ENCODE data around the gene VTN. TPM values are rescaled to one million over a fixed set of nuclear protein-coding genes. Genes with fewer than 3 reads are reported as not detected.
A peak's percentile ranks its signal among the peaks of the same experiment; 100 is the strongest.

The VTN gene
- total RNA-seq, 1 experiment from 2014 or later = 3.3 TPM

DNA sequence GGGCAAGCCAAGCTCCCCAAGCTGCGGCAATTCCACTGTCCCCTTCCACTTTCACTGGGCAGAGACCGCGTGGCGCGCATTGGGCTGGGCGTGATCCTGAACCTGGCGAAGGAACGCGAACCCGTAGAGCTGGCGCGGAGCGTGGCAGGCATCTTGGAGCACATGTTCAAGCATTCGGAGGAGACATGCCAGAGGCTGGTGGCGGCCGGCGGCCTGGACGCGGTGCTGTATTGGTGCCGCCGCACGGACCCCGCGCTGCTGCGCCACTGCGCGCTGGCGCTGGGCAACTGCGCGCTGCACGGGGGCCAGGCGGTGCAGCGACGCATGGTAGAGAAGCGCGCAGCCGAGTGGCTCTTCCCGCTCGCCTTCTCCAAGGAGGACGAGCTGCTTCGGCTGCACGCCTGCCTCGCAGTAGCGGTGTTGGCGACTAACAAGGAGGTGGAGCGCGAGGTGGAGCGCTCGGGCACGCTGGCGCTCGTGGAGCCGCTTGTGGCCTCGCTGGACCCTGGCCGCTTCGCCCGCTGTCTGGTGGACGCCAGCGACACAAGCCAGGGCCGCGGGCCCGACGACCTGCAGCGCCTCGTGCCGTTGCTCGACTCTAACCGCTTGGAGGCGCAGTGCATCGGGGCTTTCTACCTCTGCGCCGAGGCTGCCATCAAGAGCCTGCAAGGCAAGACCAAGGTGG is 11.2 kb upstream of the VTN start:
- peaks cover 28% of the 10 kb centered on the region for H3K36me3 ChIP-seq
- no peaks in the 10 kb centered on the region for H3K27me3 ChIP-seq
- no peak overlapping the region for H3K4me3 ChIP-seq
- no peaks in the 10 kb centered on the region for H3K9me3 ChIP-seq
- no peak for DNase-seq

DNA sequence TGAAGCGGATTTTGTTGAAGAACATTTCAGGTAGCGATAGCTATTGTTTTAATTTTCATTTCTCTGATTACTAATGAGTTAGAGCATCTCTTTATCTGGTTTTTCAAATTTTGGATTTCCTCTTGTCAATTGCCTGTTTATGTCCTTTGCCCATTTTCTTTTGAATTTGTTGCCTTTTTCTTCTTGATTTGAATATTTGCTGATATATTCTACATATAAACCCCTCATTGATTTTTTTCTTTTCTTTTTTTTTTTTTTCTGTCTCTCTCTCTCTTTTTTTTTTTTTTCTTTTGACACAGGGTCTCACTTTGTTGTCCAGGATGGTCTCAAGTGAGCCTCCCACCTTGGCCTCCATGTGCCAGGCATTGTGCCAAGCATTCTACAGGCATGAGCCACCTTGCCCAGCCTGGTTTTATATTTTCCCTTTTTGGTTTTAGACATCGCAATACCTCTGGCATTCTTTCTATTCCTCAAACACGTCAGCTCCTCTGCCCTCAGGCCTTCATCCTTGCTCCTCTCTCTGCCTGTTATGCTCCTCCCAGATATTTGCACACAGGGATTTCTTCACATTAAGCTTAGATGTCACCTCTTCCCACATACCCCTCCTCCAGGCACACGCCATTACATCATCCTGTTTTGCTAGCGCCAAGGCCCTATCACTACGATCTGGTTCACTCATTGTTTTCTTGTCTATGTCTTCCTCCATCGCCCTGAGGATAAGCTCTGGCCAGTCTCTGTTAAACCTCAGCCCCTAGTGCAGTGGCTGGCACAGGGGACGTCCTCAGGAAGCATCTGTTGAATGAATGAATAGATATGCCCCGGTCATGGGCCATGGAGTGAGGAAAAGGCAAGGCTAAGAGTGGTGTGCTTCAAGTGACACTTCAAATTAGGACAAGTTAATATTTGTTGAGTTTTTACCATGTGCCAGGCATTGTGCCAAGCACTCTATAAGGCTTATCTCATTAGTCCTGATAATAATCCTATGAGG is 10.0 kb upstream of the VTN start:
- H3K27me3 ChIP-seq = no peaks in the 10 kb centered on the region
- peaks cover 30% of the 10 kb centered on the region for H3K36me3 ChIP-seq
- H3K4me3 ChIP-seq = no peak overlapping the region
- no peak for DNase-seq
- no peaks in the 10 kb centered on the region for H3K9me3 ChIP-seq

DNA sequence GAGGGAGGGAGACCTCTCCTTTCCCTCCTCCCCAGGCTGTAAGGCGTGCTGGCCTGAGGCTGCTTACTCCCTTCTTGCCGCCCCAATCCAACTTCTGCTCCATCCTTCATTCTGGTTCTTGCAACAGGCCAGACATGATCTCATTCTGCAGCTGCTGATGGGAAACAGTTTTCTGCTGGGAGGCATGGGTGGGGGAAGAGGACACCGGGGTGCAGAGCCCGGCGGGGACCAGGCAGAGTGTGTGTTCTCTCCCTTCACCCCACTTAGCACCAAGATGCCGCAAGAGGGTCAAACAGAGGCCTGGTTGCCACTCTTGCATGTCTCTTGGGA is 2.8 kb upstream of the VTN start:
- Histone ChIP-seq H3K9me3 (no peaks in the 10 kb centered on the region), H3K27me3 (no peaks in the 10 kb centered on the region), H3K4me3 (peak overlapping the region; percentile 89), H3K36me3 (peaks cover 26% of the 10 kb centered on the region)
- no peak for DNase-seq

DNA sequence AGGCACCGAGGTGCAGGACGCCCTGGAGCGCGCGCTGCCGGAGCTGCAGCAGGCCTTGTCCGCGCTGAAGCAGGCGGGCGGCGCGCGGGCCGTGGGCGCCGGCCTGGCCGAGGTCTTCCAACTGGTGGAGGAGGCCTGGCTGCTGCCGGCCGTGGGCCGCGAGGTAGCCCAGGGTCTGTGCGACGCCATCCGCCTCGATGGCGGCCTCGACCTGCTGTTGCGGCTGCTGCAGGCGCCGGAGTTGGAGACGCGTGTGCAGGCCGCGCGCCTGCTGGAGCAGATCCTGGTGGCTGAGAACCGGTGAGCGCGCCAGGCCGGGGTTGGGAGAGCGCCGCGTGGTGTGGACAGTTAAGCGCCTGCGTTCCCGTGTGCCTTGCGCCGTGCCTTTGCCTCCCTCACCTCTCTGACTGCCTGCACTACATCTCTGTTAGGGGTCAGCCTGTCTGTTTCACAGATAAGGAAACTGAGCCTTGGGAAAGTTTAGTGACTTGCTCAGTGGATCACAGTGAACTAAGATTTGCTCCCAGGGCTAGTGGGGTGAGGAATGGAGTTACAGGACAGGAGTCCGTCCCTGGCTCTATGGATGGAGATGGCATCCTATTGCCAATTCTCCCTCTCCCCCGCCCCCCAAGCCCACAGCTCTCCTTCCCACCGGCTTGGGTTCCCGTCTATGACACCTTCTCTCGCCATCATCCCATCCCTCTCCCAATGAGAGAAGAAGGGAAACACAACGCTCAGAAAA is 2.3 kb upstream of the VTN start:
- Histone ChIP-seq H3K27me3 (no peaks in the 10 kb centered on the region), H3K4me3 (peak overlapping the region; percentile 89), H3K9me3 (no peaks in the 10 kb centered on the region), H3K36me3 (peaks cover 26% of the 10 kb centered on the region)
- DNase-seq = peak; percentile 62

DNA sequence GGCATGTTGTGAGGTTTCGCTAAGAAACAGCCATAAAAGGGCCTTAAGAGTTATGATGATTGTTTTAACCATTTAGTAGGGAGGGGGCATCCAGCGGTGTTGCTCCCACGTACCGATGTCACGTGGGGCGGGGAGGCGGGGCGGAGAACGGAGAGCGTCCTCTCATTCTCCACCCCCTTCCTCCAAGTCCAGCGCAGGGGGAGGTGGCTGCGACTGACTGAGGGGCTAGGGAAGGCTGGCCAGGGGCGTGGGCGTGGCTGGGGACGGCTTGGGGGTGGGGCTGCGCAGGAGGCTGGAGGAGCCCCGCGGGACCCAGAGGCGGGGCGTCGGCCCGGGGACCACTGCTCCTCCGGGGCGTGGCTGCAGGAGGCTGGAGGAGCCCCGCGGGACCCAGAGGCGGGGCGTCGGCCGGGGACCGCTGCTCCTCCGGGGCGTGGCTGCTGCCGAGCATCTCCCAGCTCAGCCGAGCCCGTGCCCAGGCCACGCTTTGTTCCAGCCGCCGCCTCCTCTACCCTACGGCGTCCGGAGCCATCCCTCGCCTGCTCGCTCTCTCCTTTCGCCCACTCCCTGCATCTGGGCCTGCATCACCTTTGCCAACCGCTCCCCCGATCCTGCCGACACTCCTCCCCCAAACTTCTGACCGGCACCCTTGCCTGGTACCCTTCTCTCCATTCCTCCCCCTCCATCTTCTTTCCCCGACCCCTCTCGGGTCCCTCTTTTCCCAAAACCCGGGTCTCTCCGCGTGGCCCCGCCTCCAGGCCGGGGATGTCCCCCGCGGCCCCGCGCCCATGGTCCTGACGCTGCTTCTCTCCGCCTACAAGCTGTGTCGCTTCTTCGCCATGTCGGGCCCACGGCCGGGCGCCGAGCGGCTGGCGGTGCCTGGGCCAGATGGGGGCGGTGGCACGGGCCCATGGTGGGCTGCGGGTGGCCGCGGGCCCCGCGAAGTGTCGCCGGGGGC is 1.4 kb upstream of the VTN start, which contains the start of gene SARM1:
Gene SARM1, plus strand, starts transcription at position 450 of the 958 bp plus-strand sequence. Its CDS starts 339 bp downstream, at position 789.
- Histone ChIP-seq H3K36me3 (peaks cover 20% of the 10 kb centered on the region), H3K27me3 (no peaks in the 10 kb centered on the region), H3K4me3 (peak within 1 kb of the TSS; percentile 89), H3K9me3 (no peaks in the 10 kb centered on the region)
- peak; percentile 97 for DNase-seq

DNA sequence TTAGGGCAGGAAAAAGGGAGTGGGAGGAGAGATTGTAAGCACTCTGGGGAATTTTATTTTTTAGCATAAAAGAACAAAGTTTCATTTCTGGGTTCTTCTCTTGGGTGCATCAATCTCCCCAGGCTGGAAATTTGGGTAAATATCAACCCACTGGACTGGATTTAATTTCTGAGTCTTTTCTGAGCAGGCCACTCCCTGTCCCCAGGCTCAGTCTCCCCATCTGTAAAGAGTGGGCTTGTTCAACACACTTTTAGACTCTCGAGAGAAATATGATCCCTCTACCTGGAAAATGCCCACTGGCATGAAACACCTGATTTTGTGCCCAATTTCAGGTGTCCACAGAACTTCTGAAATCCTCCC is 617 bp upstream of the VTN start:
- no peaks in the 10 kb centered on the region for H3K9me3 ChIP-seq
- H3K27me3 ChIP-seq = no peaks in the 10 kb centered on the region
- H3K4me3 ChIP-seq = peak overlapping the region; percentile 89
- H3K36me3 ChIP-seq = peaks cover 18% of the 10 kb centered on the region
- no peak for DNase-seq

DNA sequence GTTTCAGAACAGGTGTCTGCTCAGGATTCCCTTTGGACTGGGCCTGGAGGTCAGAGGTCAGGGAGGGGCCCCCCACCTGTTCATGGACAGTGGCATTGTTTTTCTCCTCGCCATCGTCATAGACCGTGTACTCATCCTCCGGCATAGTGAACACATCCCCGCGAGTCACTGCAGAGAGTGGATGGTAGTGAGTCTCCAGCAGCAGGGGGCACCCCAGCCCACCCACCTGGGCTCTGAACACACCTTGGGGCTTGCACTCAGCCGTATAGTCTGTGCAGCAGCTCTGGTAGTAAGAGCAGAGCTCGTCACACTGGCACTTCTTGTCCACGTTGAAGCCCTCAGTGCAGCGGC is 448 bp downstream of the VTN start:
- no peak overlapping the region for H3K4me3 ChIP-seq
- DNase-seq = no peak
- no peaks in the 10 kb centered on the region for H3K9me3 ChIP-seq
- no peaks in the 10 kb centered on the region for H3K27me3 ChIP-seq
- H3K36me3 ChIP-seq = peaks cover 13% of the 10 kb centered on the region

DNA sequence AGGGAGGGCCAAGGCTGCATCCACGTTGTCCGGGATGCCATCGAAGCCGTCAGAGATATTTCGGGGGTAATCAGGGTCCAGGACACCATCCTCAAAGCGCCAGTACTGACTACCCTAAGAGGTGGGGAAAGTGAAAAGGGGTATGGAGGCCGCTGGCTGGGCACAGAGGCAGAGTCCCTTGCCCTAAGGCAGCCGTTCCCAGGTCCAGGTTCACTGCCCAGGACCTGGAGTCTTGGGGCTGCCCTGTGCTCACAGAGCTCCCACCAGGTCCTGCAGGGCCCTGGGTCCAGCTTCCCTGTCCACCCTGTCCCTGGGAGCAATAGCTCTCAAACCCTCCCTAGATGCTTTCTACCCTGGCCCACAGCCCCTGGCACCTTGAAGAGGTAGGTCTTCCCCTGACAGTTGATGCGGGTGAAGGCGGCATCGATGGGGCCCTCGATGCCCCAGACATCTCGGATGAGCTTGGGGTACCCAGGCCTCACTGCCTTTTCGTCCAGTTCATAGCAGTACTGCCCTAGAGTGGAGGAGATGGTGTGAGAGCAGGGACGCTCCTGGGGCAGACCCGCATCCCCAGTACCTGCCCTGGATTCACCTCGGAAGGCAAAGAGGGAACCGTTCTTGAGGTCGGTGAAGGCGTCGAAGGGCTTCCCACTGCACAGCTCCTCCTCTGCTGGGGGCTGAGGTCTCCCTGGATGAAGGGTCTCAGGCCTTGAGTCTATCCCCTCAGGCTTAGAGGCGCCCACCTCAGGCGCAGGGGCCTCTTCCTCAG is 1.0 kb downstream of the VTN start:
- Histone ChIP-seq H3K36me3 (peaks cover 9% of the 10 kb centered on the region), H3K9me3 (no peaks in the 10 kb centered on the region), H3K4me3 (no peak overlapping the region), H3K27me3 (no peaks in the 10 kb centered on the region)
- DNase-seq = no peak

DNA sequence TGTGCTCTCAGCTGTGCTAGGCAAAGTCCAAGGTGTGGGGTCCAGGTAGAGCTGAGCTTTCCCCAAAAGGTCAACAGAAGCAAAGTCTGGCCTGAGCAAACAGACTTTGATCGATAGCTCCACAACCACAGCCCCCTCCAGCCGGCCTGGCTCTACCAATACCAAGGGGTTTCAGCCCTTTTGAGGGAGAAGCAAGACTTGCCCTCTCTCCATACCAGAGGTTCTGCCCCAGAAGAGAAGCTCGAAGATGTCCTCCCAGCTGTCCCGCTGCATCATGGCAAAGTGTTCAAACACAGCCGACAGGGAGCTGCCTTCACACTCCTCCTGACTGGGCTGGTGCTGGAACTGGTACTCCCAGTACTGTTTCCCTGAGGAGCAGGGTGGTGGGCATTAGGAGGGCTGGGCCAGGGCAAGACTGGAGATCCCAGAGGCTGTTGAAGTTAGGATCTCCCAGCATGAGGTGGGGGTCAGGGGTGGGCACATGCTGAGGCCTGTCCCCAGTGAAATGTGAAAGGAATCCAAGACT is 1.7 kb downstream of the VTN start:
- Histone ChIP-seq H3K4me3 (no peak overlapping the region), H3K36me3 (peaks cover 10% of the 10 kb centered on the region), H3K27me3 (no peaks in the 10 kb centered on the region), H3K9me3 (no peaks in the 10 kb centered on the region)
- no peak for DNase-seq

DNA sequence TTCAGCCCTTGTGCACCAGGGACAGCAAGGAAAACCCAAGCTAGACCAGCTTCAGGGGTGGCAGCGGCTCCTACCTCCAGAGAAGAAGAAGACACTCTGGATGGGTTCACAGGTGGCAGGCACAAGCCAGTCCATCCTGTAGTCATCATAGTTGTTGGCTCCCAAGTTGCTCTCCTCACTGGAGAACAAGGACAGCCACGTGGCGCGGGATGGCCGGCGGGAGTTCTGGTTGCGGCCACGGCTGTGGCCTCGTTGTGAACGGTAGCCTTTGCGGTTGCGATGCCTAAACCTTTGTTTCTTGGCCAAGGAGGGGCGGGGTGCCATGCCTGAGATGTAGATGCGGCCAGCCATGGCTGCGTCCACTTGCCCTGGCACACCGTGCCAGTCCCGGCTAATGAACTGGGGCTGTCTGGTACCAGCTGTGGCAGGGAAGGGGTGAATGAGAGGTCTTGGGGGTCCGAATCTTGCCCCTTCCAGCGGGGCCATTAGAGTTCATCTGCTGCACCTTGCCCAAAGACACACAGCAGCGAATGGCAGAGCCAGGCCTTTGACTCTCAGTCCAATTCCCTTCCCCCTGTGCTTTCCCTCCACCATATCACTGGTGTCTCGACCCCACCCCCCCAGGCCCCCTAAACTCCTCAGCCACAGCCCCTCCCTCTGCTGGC is 2.3 kb downstream of the VTN start:
- no peak for DNase-seq

DNA sequence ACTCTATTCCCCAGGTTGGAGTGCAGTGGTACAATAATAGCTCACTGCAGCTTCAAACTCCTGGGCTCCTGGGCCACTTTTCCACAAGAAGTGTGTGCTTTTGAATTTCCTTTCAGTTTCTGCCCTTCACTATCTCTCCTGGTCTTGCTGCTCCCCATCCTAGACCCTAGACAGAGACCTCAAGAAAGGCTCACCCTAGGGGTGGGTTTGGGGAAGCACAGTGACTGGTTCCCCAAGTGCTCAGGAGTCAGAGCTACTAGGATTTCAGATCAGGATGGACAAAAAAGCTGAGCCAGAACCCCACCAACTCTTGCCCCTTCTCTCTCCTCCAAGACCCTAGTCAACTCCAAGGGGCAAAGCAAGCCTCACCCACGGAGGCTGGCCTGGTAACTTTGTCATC is 3.5 kb downstream of the VTN start:
- no peaks in the 10 kb centered on the region for H3K9me3 ChIP-seq
- no peak overlapping the region for H3K4me3 ChIP-seq
- no peak for DNase-seq
- no peaks in the 10 kb centered on the region for H3K27me3 ChIP-seq
- H3K36me3 ChIP-seq = peaks cover 10% of the 10 kb centered on the region

More for the DNA sequence above, 2.3 kb downstream of the VTN start:
- H3K4me3 ChIP-seq = no peak overlapping the region
- no peaks in the 10 kb centered on the region for H3K9me3 ChIP-seq
- peaks cover 5% of the 10 kb centered on the region; the same call in 1 of the 2 replicates for H3K36me3 ChIP-seq
- H3K27me3 ChIP-seq = no peaks in the 10 kb centered on the region

DNA sequence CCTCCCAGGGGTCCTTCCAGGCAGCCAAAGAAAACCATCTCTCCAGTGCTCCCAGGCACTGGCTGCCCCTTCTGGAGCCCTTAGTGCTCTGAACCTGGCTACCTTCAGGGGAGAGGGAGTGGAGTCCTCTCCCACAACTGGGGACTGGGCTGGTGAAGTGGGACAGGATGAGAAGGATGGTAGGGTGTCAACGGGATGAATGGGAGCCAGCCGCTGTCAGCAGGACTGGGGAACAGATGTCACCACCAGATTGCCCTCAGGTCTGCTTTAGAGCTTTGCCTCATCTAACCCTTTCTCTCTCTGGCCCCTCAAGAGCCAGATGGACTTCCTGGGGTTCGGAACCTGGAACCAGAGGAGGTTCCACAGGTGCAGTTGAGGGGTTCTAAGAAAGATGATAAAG is 4.6 kb downstream of the VTN start:
- no peak for DNase-seq
- H3K4me3 ChIP-seq = no peak overlapping the region
- H3K27me3 ChIP-seq = no peaks in the 10 kb centered on the region
- no peaks in the 10 kb centered on the region for H3K9me3 ChIP-seq
- H3K36me3 ChIP-seq = peaks cover 16% of the 10 kb centered on the region

DNA sequence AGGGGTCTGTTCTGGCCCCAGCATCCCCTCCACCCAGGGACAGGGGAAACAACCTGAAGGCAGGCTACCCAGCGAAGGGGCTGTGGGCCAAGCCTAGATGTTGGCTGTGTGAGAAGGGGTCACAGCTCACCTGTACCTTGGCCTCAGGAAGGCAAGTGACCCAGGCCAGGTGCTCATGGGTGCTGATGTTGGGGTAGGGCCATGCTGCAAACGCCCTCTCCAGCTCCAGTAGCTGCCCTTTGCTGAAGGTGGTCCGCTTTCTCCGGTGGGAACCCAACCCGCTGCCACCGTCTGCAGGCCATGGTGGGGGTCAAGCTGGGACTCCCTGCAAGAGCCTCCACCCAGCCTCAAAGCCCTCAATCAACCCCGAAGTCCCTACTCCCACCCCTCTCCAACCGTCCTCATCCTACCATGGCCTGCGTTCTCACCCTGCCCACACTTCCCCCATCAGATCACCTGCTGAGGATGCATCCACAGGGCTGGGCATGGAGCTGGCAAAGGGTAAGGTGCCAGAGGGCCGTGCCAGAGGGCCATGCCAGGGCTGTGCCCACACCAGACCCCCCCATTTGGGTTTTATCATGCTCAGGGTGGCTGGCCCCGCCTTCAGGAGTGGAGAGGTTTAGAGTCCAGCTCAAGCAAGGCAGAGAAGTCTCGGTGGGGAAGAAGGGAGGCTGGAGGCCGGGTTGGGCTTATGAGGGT is 5.3 kb downstream of the VTN start, which contains the start of gene SEBOX:
Gene SEBOX, minus strand, starts transcription at position 535 of the 699 bp plus-strand sequence. Its CDS starts 48 bp downstream, at position 487.
- H3K9me3 ChIP-seq = no peaks in the 10 kb centered on the region
- H3K27me3 ChIP-seq = no peaks in the 10 kb centered on the region
- DNase-seq = no peak
- H3K36me3 ChIP-seq = peaks cover 22% of the 10 kb centered on the region
- no peak within 1 kb of the TSS for H3K4me3 ChIP-seq

Measured in MG63 (cell line).